ENCODE measurements around the gene NIBAN1. TPM values are rescaled to one million over a fixed set of nuclear protein-coding genes. Genes with fewer than 3 reads are reported as not detected.

Gene NIBAN1
- total RNA-seq, 1 experiment from 2014 or later = 5.9 TPM

- no peak overlapping the region for H3K23ac ChIP-seq (ENCODE audit: insufficient read length, low read depth, low read length)
- H2BK20ac ChIP-seq (ENCODE audit: low read depth, low read length, poor library complexity, severe bottlenecking) = no peak overlapping the region
- no peak overlapping the region for H2BK15ac ChIP-seq (ENCODE audit: low read depth, low read length)
- H3K4ac ChIP-seq (ENCODE audit: low read depth, low read length) = no peak overlapping the region
- no peak overlapping the region for H3K14ac ChIP-seq (ENCODE audit: insufficient read depth, low read length)
- Mint-ChIP-seq H3K27me3 (ENCODE audit: low read depth) (no peaks in the 10 kb centered on the region), H3K9me3 (no peaks in the 10 kb centered on the region), H3K4me1 (peaks cover 3% of the 10 kb centered on the region in 2 experiments; a peak in 1 of 4 replicates), H3K4me3 (no peak overlapping the region), H3K27ac (no peak overlapping the region; a peak in 1 of 7 replicates), H3K36me3 (ENCODE audit: insufficient read depth in 1 of 3, low read depth in 3 of 3) (no peaks in the 10 kb centered on the region)
- H3K4me1 ChIP-seq (ENCODE audit: insufficient read depth, low read length) = no peaks in the 10 kb centered on the region
- WGBS (ENCODE audit: extremely low coverage, insufficient read length, low lambda C conversion rate) = no CpG with 5 or more reads among the region's 3 CpGs
- no peaks in the 10 kb centered on the region for H3K23me2 ChIP-seq (ENCODE audit: insufficient read length, low read depth, low read length, poor library complexity, severe bottlenecking)
- H4K8ac ChIP-seq (replicated peaks; ENCODE audit: insufficient read length, low read depth, low read length) = no peak overlapping the region
- no peak overlapping the region for H3K18ac ChIP-seq (ENCODE audit: insufficient read length, low read depth, low read length)
- H3K9me3 ChIP-seq (ENCODE audit: control insufficient read depth, low read depth, low read length) = no peaks in the 10 kb centered on the region
- no peak for DNase-seq
- no peaks in the 10 kb centered on the region for H3K27me3 ChIP-seq (ENCODE audit: insufficient read depth, low read length)
- H2BK5ac ChIP-seq (ENCODE audit: insufficient read length, low read length) = no peak overlapping the region
- H2AFZ ChIP-seq (ENCODE audit: low read length) = no peak overlapping the region
- H3K56ac ChIP-seq (ENCODE audit: insufficient read length, low read depth, low read length) = no peak overlapping the region
- H3T11ph ChIP-seq (ENCODE audit: low read length) = no peak overlapping the region
- H4K5ac ChIP-seq (ENCODE audit: insufficient read length, low read depth, low read length) = no peak overlapping the region
- no peak overlapping the region for H2BK120ac ChIP-seq (ENCODE audit: low read depth, low read length, poor library complexity, severe bottlenecking)
- no peaks in the 10 kb centered on the region for H3K79me1 ChIP-seq (ENCODE audit: insufficient read depth, low read depth, low read length, poor library complexity, severe bottlenecking)
- TF ChIP-seq CTCF (conservative IDR thresholded peaks at IDR 0.05) = no peak
- no peak overlapping the region for H3K27ac ChIP-seq (ENCODE audit: insufficient read length, low read depth, low read length)
- no peaks in the 10 kb centered on the region for H3K79me2 ChIP-seq (ENCODE audit: insufficient read depth, low read length)
- H3K4me2 ChIP-seq (ENCODE audit: insufficient read depth, insufficient read length, low read length) = no peak overlapping the region
- no peak overlapping the region for H4K91ac ChIP-seq (ENCODE audit: insufficient read length, low read depth, low read length)
- H2BK12ac ChIP-seq (ENCODE audit: insufficient read length, low read depth, low read length) = no peak overlapping the region
- H3K9ac ChIP-seq (ENCODE audit: extremely low read depth, insufficient read length, low read length) = no peak overlapping the region
- H4K20me1 ChIP-seq (ENCODE audit: control insufficient read depth, insufficient read depth, insufficient read length) = no peaks in the 10 kb centered on the region
- no peak overlapping the region for H2AK5ac ChIP-seq (ENCODE audit: insufficient read length, low read length)
These were observed 43.7 kb upstream of the NIBAN1 start for GRCh38 chr1:185017966-185018365.

Data from H9 (cell line).